HepG2 (cell line): ENCODE data around the gene PRKD2.

Experiments
- AGO1 ChIP-seq: fragments of 200-400 bp; formaldehyde crosslinking; IDR thresholded peaks from 2 replicates; pipeline ENCODE4 v1.6.1; 2017; ENCODE audit warnings: mild to moderate bottlenecking, low read depth, low read length, moderate library complexity; ENCODE audit not compliant: poor library complexity, severe bottlenecking
- CBX2 ChIP-seq, 2 experiments: fragments of 200-600 bp in 1 of 2; sonication (generic); formaldehyde crosslinking in 1 of 2; IDR thresholded peaks; 2 replicates each; pipeline versions ENCODE4 v1.7.0 to v1.8.1; 2018 to 2022; ENCODE audit warnings: low read depth in 2 of 2, low read length in 1 of 2, mild to moderate bottlenecking in 1 of 2, missing genetic modification reagents in 1 of 2
- ERF ChIP-seq: IDR thresholded peaks from 2 replicates; pipeline ENCODE4 v1.6.1; 2018; ENCODE audit warnings: missing biosample characterization, missing genetic modification reagents
- KLF11 ChIP-seq: IDR thresholded peaks from 2 replicates; pipeline ENCODE4 v1.6.1; 2016; ENCODE audit warnings: missing compliant biosample characterization
- POLR2AphosphoS5 ChIP-seq: IDR thresholded peaks from 2 replicates; pipeline ENCODE4 v1.6.1; 2012; ENCODE audit warnings: low read depth, low read length
- RAD21 ChIP-seq: fragments of 450-650 bp; formaldehyde crosslinking; IDR thresholded peaks from 2 replicates; pipeline ENCODE4 v1.5.0; 2020; ENCODE audit warnings: mild to moderate bottlenecking
- SNRNP70 ChIP-seq: fragments of 200-400 bp; formaldehyde crosslinking; IDR thresholded peaks from 2 replicates; pipeline ENCODE4 v1.6.1; 2017; ENCODE audit warnings: mild to moderate bottlenecking, low read depth, low read length, moderate library complexity
- TAF1 ChIP-seq: sonication (generic); formaldehyde crosslinking; IDR thresholded peaks from 2 replicates; pipeline ENCODE4 v1.4.0; 2020; ENCODE audit warnings: missing genetic modification reagents
- TP53 ChIP-seq: sonication (generic); formaldehyde crosslinking; conservative IDR thresholded peaks from 2 replicates; pipeline ENCODE4 v1.4.0; 2020; ENCODE audit warnings: missing genetic modification reagents
- YY1 ChIP-seq: IDR thresholded peaks from 2 replicates; pipeline ENCODE4 v1.6.1; 2011; ENCODE audit warnings: low read length, low read depth, moderate library complexity, mild to moderate bottlenecking; ENCODE audit not compliant: insufficient read depth, insufficient replicate concordance
- TF ChIP-seq, protein P1 (sequence below): sonication (generic); formaldehyde crosslinking; IDR thresholded peaks from 2 replicates; pipeline ENCODE4 v1.8.1; 2023; ENCODE audit warnings: mild to moderate bottlenecking, inconsistent platforms, moderate library complexity, missing genetic modification reagents, borderline replicate concordance
- TF ChIP-seq, protein P2 (sequence below): sonication (generic); formaldehyde crosslinking; conservative IDR thresholded peaks from 2 replicates; pipeline ENCODE4 v1.4.0; 2020; ENCODE audit warnings: missing genetic modification reagents
- TF ChIP-seq, protein P3 (sequence below): sonication (generic); formaldehyde crosslinking; IDR thresholded peaks from 2 replicates; pipeline ENCODE4 v1.5.0; 2020; ENCODE audit warnings: mild to moderate bottlenecking, missing genetic modification reagents, moderate library complexity

DNA sequence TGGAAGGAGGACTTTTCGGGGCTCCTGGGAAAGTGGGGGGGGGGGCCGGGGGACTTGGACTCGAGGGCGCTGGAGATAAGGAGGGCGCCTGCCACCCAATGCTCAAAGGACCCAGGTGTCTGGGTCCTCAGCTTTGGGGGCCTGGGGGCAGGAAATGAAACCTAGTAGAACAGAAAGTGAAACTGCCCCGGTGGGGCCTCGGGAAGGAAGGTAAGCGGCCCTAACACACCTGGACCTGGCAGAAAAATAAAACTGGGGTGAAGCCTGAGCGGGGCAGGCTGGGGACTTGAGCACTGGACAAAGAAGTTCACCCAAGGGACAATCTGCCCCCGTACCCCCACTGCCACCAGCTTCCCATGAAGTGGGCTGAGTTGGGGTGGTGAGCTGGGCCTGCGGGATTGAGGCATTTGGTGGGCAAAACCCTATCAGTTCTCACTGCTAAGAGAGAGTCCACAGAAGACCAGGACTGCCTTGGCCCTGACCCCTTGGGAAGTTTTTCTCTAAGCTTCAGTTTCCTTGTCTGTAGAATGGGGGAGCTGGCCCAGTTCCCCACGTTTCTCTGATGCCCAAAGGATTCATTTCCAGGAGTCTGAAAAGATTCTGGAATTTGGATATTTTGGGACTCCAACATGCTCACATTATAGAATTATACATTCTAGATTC, 2.3 kb downstream of the PRKD2 start:
- TF ChIP-seq, protein P1, sequence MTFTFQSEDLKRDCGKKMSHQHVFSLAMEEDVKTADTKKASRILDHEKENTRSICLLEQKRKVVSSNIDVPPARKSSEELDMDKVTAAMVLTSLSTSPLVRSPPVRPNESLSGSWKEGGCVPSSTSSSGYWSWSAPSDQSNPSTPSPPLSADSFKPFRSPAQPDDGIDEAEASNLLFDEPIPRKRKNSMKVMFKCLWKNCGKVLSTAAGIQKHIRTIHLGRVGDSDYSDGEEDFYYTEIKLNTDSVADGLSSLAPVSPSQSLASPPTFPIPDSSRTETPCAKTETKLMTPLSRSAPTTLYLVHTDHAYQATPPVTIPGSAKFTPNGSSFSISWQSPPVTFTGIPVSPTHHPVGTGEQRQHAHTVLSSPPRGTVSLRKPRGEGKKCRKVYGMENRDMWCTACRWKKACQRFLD (CRISPR knock-in tag) = no peak
- TF ChIP-seq TP53 (CRISPR knock-in tag) (no peak), POLR2AphosphoS5 (no peak; the same call in 1 of the 2 replicates), ERF (CRISPR knock-in tag) (no peak), KLF11 (no peak), YY1 (no peak), SNRNP70 (no peak), RAD21 (CRISPR knock-in tag) (no peak), TAF1 (CRISPR knock-in tag) (no peak), CBX2 (IDR thresholded peaks at IDR 0.05; ENCODE audit: low read depth, low read length) (no peak), CBX2 (CRISPR knock-in tag; IDR thresholded peaks at IDR 0.05; ENCODE audit: low read depth) (no peak), AGO1 (no peak)
- TF ChIP-seq, protein P2, sequence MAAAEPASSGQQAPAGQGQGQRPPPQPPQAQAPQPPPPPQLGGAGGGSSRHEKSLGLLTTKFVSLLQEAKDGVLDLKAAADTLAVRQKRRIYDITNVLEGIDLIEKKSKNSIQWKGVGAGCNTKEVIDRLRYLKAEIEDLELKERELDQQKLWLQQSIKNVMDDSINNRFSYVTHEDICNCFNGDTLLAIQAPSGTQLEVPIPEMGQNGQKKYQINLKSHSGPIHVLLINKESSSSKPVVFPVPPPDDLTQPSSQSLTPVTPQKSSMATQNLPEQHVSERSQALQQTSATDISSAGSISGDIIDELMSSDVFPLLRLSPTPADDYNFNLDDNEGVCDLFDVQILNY = no peak
- TF ChIP-seq, protein P3, sequence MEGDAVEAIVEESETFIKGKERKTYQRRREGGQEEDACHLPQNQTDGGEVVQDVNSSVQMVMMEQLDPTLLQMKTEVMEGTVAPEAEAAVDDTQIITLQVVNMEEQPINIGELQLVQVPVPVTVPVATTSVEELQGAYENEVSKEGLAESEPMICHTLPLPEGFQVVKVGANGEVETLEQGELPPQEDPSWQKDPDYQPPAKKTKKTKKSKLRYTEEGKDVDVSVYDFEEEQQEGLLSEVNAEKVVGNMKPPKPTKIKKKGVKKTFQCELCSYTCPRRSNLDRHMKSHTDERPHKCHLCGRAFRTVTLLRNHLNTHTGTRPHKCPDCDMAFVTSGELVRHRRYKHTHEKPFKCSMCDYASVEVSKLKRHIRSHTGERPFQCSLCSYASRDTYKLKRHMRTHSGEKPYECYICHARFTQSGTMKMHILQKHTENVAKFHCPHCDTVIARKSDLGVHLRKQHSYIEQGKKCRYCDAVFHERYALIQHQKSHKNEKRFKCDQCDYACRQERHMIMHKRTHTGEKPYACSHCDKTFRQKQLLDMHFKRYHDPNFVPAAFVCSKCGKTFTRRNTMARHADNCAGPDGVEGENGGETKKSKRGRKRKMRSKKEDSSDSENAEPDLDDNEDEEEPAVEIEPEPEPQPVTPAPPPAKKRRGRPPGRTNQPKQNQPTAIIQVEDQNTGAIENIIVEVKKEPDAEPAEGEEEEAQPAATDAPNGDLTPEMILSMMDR = no peak
